DMS53 treated with DMSO at 0.1 percent for 48 hours (cell line): Measurements from ENCODE around the gene ITGAE.

Experiments used
- DNase-seq: peaks from one replicate; lab custom pipeline; 2025; ENCODE audit not compliant: unreplicated experiment; lab: John Stamatoyannopoulos, UW

Gene ITGAE

GRCh38 chr17:3697103-3697476 is 103.9 kb downstream of the ITGAE start:
- DNase-seq, result no peak

- no peak for DNase-seq
These were observed 105.1 kb downstream of the ITGAE start, which contains the start of gene P2RX5 for GRCh38 chr17:3695723-3696411. Gene P2RX5 (minus strand): TSS chr17:3696155. CDS start chr17:3696005, 150 bp downstream.

- DNase-seq, result peak; percentile 3
These were observed 105.8 kb downstream of the ITGAE start for GRCh38 chr17:3695129-3695722.

GRCh38 chr17:3693829-3694231 is 107.2 kb downstream of the ITGAE start:
- no peak for DNase-seq

GRCh38 chr17:3693141-3693540 is 107.8 kb downstream of the ITGAE start:
- DNase-seq, result no peak

GRCh38 chr17:3692346-3692745 is 108.6 kb downstream of the ITGAE start:
- DNase-seq, result no peak

GRCh38 chr17:3691617-3692067 is 109.3 kb downstream of the ITGAE start:
- no peak for DNase-seq

- DNase-seq, result no peak
These were observed 110.8 kb downstream of the ITGAE start for GRCh38 chr17:3690094-3690715.

GRCh38 chr17:3689262-3690093 is 111.5 kb downstream of the ITGAE start:
- DNase-seq, result no peak

GRCh38 chr17:3688852-3689261 is 112.1 kb downstream of the ITGAE start:
- no peak for DNase-seq

- DNase-seq, result no peak
These were observed 112.9 kb downstream of the ITGAE start for GRCh38 chr17:3688027-3688553.

- DNase-seq, result no peak
These were observed 115.8 kb downstream of the ITGAE start for GRCh38 chr17:3685174-3685573.

GRCh38 chr17:3683054-3683511 is 117.9 kb downstream of the ITGAE start:
- DNase-seq, result no peak

- DNase-seq, result no peak
These were observed 119.0 kb downstream of the ITGAE start for GRCh38 chr17:3682033-3682432.

- DNase-seq, result no peak
These were observed 119.4 kb downstream of the ITGAE start for GRCh38 chr17:3681565-3681964.

- DNase-seq, result no peak
These were observed 119.9 kb downstream of the ITGAE start for GRCh38 chr17:3681057-3681456.

- no peak for DNase-seq
These were observed 121.4 kb downstream of the ITGAE start for GRCh38 chr17:3679531-3680126.

- no peak for DNase-seq
These were observed 122.0 kb downstream of the ITGAE start for GRCh38 chr17:3678821-3679530.

GRCh38 chr17:3678095-3678820 is 122.7 kb downstream of the ITGAE start:
- no peak for DNase-seq
